Measurements from ENCODE around the gene ITPR2.
"Not testable (repeated sequence)": the region's sequence is repeated elsewhere in the genome, so short reads cannot be mapped to it uniquely, and the experiment has no call there.

Gene ITPR2

DNA sequence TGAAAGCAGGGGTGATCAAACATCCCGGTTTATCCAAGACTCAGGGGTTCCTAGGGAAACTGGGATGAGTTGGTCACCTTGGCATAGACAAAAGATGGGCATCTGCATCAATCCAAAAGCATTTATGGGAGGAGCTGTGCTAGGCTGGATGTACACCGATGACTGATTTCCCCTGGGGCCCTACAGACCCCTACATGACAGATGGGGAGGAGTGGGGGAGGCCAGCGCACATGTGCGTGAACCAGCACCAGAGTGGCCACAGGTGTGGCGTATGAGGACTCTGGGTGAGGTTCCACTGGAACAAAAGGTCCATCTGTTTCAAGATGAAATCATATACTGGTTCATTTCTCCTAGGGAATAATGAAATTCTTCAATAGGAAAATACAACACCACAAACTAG, 210.4 kb downstream of the ITPR2 start:
- DNase-seq (ENCODE audit: low read depth in 2 of 2): no peak

DNA sequence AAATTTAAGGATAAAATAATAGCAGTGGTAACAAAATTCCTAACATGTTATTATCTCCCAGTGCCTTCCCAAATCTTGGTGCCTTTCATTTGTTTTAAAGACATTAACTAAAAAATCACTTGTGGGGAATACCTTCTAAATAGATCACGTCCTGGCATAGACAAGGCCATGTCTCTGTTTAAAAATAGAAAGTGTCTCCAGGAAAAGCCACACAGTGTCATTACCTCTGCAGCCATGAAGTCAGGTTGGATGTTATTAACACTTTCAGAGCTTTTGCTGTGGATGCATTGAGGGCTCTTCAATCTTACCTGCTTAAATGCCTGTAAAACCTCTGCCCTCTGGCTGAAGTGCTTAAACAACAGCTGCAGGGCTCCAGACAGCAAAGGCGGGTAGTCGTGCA, 211.1 kb downstream of the ITPR2 start:
- no peak for DNase-seq (ENCODE audit: low read depth in 2 of 2)

DNA sequence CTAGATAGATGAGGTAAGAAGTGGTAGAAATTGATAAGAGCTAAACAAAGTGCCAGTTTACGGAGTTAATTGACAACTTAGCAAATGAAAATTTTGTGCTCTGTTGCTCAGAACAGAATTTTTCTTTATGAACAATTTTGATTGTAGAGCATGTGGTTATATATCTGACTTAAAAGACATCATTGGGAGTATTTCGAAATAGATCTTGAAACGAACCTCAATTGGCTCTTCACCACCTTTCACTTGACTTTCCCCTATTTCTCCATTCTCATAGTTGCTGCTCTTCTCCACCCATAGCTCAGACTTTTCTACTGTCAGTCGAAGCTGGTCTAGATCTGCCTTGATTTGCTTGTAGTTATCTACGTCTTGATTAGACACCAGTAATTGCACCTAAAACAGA, 212.1 kb downstream of the ITPR2 start:
- no peak for DNase-seq (ENCODE audit: low read depth in 2 of 2)

DNA sequence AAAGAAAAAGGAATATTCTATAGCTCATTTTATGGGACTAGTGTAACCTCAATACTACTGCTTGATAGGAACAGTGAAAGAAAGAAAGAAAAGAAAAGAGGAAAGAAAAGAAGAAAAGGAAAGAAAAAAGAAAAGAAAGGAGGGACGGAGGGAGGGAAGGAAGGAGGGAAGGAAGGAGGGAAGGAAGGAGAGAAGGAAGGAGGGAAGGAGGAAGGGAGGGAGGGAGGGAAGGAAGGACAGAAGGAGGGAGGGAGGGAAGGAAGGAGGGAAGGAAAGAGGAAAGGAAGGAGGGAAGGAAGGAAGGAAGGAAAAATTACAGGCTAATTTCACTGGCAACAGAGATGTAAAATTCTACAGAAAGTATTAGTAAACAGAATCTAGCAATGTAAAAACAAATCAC, 215.5 kb downstream of the ITPR2 start:
- no peak for DNase-seq (ENCODE audit: low read depth in 2 of 2)

DNA sequence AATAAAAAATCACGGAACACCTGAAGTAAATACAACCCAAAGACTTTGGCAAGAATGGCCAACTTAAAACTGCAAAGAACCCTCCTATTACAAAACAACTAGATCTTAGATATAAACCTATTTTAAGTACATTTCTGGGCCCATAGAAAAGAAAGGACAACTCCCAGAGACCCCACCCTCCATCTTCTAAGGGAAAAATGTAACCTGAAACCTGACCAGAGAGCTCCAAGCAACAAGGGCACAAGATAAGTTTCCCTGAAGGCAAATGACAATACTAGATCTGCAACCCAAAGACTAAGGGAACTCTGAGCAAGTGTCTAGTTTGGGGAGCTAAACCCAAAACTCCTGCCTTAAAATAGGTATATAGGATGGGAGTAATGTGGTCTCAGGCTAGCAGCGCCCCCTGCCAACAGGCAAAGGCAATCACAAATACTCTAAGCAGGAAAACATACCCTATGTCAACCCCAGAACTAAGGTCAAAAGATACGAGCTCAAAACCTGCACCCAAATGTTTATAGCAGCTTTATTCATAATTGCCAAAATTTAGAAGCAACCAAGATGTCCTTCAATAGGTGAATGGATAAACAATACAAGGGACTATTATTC, 218.9 kb downstream of the ITPR2 start:
- DNase-seq (ENCODE audit: low read depth in 2 of 2): no peak

DNA sequence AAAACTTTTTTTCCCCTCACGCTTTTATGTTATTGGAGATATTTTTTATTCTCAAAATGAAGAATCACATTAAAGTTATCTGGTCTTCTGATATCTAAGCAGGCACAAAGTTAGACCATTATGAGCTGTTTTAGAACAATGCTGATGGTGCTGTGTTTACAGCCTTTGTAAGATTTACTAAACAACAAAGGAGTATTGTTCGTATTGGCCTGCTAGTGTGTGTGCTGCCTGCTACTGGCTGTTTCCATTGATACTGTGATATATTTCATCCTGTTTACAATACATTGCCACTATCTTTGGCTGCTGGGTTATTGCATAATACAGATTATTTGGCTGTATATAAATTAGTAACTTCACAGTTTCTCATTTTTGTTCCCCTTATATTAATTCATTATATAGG, 220.8 kb downstream of the ITPR2 start:
- no peak for DNase-seq (ENCODE audit: low read depth in 2 of 2)

DNA sequence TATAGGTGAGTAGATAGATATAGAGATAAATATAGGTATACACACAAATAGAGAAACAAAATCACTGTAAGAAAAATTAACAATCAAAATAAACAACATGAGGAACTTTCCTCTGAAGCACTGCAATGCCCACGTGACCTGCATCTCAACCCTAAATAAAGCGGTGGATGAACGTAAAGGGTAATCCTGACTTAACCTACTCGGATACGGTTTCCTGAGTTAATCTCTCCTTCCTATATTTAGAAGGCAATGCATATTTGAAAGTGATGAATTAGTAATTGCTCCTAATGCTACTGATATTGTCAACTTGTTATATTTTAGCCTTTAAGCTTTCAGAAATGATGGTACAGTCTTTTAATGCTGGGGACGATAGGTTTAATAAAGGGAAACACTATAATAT, 221.4 kb downstream of the ITPR2 start:
- DNase-seq (ENCODE audit: low read depth in 2 of 2): no peak

DNA sequence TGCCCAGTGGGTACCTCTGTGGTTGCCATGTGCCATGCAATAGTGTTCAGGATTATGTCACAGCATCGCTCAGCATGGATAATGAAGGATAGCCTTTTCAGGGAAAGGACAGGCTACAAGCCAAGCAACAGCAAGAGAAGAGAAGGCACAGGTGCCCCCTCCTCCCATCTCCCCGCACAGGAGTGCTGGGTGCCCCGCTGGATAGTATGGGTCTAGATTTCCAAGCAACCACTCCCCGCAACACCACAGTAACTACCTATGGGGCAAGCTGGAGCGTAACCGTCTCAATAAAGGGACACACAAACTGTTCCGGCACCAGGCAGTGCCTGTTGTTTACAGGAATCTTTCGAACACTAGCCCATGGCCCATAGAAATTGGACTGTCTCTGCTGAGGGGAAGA, 222.2 kb downstream of the ITPR2 start:
- no peak for DNase-seq (ENCODE audit: low read depth in 2 of 2)

DNA sequence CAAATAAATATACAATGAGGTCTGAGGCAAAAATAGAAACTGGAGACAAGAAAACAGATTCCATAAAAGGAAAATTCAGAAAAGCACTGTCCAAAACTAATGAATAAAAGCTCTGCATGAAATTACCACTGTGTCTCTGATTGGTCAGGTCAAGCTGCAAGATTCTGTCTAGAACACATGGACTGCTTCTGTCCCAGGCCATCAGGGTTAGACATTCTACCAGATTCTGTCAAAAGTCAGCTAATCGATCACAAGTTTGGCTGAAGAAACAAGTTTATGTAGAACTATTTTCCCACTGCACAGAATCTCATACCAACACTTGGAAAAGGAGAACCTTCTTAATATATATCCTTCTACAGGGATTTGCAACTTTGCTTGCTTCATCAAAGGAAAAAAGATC, 223.0 kb downstream of the ITPR2 start:
- no peak for DNase-seq (ENCODE audit: low read depth in 2 of 2)

DNA sequence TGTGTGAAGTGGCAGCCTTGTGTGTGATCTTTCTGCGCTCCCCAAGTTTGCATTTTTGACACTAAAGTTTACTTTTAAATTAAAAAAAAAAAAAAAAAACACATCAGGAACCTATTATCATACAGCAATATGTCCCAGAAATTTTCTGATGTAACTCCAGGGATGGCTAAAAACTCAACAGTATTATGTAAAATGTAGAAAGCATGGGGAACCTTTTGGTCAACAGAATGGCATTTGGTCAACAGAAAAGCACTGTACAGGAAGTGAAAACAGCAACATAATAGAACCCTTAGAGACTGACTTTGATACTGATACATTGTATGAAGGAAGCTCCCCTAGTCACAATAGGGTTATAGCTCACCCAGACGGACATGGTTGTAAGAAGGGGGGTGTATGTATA, 224.3 kb downstream of the ITPR2 start:
- no peak for DNase-seq (ENCODE audit: low read depth in 2 of 2)

DNA sequence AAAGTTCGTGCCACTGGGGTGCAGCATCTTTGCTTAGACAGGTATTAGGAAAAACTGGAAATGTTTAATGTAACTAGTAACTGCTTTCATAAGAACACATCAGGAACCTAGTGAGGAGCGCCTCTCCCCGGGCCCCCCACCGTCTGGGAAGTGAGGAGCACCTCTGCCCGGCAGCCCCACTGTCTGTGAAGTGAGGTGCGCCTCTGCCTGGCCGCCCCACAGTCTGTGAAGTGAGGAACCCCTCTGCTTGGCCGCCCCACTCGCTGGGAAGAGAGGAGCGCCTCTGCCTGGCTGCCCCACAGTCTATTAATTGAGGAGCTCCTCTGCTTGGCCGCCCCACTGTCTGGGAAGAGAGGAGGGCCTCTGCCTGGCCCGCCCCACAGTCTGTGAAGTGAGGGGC, 224.7 kb downstream of the ITPR2 start:
- DNase-seq (ENCODE audit: low read depth in 2 of 2): no peak

DNA sequence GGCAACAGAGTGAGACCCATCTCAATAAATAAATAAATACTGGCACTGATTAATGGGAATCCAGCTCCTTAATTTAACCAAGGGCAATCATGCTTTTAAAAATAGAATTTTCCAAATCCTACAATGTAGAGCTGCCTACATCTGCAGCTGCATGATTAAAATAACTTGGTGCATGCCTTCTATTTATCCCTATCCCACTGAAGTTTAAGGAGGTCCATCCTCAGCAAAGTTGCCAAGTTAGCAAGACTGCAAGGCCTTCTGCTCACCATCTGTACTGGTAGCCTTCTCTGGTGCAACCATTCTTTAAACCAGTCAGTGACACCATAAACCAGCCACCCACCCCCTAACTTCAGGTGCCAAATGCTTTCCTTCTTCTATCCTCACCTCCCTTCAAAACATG, 226.1 kb downstream of the ITPR2 start:
- no peak for DNase-seq (ENCODE audit: low read depth in 2 of 2)

DNA sequence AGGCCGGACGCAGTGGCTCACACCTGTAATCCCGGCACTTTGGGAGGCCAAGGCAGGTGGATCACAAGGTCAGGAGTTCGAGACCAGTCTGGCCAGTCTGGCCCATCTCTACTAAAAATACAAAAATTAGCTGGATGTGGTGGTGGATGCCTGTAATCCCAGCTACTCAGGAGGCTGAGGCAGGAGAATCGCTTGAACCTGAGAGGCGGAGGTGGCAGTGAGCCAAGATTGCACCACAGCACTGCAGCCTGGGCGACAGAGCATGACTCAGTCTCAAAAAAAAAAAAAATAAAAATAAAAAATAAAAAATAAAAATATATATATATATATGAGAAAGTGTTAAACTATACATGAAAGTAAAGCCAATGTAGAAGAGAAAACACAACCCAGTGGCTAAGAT, 228.2 kb downstream of the ITPR2 start:
- not testable (repeated sequence) for DNase-seq (ENCODE audit: low read depth in 2 of 2)

DNA sequence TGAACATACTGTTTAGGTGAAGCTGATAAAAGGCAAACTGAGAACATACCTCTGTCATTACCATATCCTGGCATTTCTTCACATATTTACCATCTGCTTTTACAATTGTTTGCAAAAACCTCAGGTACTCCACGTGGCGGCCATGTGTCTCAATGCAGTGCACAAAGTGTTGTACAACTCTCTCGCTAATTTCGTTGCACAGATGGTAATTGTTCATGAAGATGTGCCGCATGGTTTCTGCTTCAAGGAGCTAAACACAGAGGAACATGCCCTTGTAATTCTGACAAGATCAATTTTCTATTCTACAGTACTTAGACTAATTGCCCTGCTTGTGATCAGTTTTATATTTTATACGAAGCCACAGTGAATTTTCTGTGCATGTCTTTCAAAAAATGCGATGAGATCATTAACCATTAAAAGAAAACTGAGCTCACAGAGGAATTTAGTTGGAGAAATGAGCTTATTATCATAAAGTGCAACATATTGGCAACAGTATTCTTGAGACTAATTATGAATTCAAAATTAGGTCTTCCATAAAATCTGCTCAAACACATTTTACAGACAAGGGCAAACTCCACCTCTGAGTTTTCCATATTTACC, 233.8 kb downstream of the ITPR2 start:
- DNase-seq (ENCODE audit: low read depth in 2 of 2): no peak

DNA sequence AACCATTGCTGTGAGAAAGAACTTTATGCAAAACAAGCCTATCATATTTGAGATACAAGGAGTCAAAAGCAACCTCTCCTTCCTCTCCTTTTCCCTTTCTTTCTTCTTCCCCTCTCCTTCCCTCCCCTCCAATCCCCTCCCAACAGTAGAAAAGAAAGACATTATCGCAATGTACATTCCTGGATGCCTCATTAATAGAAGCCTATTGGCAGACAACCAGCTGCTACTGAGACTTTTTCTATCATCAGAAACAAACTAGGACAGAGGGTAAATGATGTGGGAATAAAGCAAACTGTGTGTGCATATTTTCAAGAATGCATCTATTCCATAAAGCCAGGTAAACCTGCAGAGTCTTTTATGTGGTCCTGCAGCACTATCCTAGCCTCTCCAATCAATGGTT, 237.2 kb downstream of the ITPR2 start:
- no peak for DNase-seq (ENCODE audit: low read depth in 2 of 2)

DNA sequence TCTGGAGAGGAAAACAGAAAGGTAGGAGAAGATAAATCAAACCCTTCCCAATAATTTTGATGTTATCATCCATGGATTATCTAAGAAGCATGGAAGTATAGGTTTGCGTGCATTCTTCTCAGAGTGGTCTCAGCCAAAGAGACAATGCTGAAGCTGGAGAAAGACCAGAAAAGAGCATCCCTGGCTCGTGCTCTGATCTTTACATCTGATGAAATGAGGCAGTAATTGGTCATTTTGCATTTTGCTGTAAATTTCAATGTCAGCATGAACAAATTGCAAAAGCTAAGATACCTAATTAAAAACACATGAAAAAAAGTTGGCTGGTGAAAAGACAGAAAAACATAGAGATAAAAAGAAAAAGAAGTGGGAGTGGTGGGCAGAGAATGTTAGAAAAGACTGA, 252.4 kb downstream of the ITPR2 start:
- DNase-seq (ENCODE audit: low read depth in 2 of 2): no peak

DNA sequence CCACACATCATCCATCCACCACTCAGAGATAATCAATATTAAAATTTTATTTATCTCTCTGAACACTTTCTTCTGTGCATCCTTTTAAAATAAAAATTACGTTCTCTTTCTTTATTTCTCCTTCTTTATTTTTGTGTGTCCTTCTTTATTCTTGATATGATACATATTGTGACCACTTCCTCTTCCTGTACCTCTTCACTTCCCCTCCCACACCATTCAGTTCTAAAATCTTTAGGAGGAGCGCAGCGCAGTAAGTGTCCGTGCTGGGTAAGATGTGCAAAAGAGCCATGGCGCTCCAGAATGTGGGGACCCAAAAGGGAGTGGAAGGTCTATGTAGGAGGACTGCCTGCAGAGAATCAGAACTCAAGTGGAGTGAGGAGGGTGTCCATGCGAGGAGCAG, 256.7 kb downstream of the ITPR2 start:
- no peak for DNase-seq (ENCODE audit: low read depth in 2 of 2)

DNA sequence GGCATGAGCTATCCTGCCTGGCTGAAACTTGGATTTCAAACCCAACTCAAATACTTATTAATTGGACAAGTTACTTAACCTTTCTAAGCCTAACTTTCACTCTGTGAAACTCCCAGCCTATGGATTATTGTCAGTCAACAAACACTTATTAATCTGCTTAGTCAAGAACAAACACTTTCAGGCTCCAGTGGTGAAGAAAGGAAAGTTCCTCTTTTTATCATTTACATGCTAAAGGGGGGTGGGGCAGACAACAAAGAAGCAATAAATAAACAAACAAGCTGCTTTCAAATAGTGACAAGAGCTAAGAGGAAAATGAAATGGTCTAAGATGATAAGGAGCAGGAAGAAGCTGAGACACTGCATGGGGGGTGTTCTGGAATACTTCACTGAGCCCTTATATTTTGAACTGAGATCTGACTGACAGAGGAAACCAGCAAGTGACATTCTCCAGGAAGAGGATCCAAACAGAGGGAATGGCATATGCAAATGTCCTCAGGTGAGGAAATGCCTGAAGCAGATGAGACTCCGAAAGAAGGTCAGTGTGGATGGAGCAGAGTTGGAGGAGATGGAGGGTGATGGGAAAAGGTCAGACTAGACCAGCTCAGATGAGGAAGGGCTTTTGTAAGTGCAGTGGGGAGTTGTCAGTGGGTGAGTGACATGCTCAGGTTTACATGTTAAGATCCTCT, 259.6 kb downstream of the ITPR2 start:
- no peak for DNase-seq (ENCODE audit: low read depth in 2 of 2)

DNA sequence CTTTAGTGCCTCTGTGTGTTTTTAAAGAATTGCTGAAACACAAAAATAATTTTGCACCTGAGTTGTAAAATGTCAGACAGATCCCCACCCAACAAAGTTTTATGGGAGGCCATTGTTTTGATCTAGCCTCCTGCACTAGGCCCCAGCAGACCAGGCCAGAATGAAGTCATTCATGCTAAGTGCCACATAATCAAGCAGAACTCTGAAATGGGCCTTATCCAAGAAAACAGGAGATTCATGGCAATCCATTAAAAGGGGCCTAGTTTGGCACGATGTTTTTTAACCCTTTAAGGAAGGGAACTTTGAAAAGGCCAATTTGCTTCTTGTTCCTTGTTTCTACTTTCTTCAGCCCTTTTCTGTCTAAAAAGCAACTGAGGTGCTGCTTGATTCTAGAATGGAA, 260.9 kb downstream of the ITPR2 start:
- DNase-seq (ENCODE audit: low read depth in 2 of 2): no peak

DNA sequence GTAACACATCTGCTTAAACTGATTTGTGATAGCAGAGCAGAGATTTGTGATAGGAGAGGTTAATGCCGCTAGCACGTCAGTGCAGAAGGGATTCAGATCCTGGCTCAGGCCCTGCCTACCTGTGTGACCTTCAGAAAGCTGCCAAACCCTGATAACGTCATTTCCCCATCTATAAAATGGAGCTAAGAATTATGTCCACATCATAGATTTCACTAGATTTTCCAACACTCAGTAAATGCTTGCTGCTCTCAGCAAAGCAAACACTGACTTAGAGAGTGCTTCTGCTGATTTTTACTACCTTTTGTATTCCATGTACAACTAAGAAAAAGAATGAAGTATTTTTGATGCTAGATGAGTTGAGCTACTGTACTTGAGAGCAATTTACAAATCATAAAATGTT, 261.4 kb downstream of the ITPR2 start:
- no peak for DNase-seq (ENCODE audit: low read depth in 2 of 2)

DNA sequence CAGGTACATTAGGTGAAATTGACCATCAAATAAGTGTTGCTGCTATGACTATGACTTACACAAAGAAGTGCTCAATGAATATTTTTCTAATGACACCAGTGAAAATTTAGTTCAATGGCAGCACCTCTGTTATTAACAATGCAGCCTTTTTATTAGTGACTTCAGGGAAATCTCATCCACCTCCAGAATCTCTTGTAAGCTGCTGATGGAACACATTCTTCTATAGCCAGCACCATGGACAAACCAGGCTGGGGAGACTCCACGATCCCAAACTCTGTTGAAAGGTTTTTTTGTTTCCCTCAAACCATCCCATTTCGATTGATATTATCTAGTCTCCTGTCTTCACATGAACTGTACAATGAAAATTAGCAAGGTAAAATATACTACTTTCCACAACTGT, 265.9 kb downstream of the ITPR2 start:
- no peak for DNase-seq (ENCODE audit: low read depth in 2 of 2)

DNA sequence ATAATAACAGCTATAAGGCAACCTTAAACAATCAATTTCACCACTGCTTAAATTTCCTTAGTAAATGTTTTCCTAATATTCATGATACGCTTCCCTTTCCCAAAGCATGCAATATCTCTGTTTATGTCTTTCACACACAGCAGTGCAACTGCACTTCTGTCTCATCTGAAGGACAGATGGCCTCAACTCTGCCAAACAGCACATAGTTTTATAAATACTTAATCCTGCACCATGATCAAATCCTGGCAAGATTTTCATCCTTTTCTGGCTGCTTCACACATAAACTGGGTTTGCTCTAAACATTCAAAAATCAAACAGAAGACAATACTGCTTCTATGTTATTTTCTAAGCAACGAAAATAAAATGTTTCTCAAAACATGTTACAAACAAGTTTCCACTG, 266.3 kb downstream of the ITPR2 start:
- no peak for DNase-seq (ENCODE audit: low read depth in 2 of 2)

DNA sequence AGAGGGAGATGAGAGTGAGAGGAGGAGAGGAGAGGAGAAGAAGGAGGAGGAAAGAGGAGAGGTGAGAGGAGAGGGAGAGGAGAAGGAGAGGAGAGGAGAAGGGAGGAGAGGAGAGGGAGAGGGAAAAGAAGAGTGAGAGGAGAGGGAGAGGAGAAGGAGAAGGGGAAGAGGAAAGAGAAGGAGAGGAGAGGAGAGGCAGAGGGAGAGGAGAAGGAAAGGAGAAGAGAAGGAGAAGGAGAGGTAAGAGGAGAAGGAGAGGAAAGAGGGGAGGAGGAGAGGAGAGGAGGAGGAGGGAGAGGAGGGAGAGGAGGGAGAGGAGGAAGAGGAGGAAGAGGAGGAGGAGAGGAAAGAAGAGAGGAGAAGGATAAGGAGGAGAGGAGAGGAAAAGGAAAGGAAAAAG, 266.8 kb downstream of the ITPR2 start:
- no peak for DNase-seq (ENCODE audit: low read depth in 2 of 2)

DNA sequence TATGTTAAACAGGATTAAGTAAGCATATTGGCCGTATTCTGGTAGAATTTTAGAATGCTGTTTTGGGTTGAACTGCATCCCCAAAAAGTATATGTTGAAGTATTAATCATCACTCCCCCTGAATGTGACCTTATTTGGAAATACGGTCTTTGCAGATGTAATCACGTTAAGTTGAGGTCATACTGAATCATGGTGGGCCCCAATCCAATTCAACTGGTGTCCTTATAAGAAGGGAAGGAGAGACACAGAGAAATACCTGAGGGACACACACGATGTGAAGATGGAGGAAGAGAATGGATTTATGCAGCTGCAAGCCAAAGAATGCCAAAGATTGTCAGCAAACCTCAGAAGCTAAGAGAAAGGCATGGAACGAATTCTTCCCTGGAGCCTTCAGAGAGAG, 268.6 kb downstream of the ITPR2 start:
- DNase-seq (ENCODE audit: low read depth in 2 of 2): no peak
